Activated B cell treated with CpG ODN at 0.5 μM for 24 hours (primary cell): Measurements from ENCODE around the gene TRIM17. TPM values are rescaled to one million over a fixed set of nuclear protein-coding genes. Genes with fewer than 3 reads are reported as not detected.

Source experiments
- ATAC-seq: fragments of 200-7000 bp; cut with Tn5 transposase; one replicate; pipeline ENCODE4 v1.10.0; 2021; ENCODE audit warnings: low read depth, mild to moderate bottlenecking, moderate library complexity
- CTCF ChIA-PET: fragments of 350-600 bp; sonication (Branson Sonifier 250); formaldehyde crosslinking; loops from one replicate; lab custom pipeline; 2021; ENCODE audit warnings: antibody characterized with exemption; lab: Charles Lee
- POLR2A ChIA-PET: fragments of 350-600 bp; sonication (Branson Sonifier 250); formaldehyde crosslinking; loops from one replicate; lab custom pipeline; 2021; ENCODE audit warnings: antibody characterized with exemption; lab: Charles Lee
- DNase-seq: peaks from one replicate; pipeline ENCODE4 v3.0.0; 2022
- H3K27ac Mint-ChIP-seq: one replicate; pipeline ENCODE4 v1.8.0; 2020; ENCODE audit warnings: mixed read lengths
- H3K27me3 Mint-ChIP-seq: one replicate; pipeline ENCODE4 v1.8.0; 2021; ENCODE audit warnings: mixed read lengths
- H3K36me3 Mint-ChIP-seq: one replicate; pipeline ENCODE4 v1.8.0; 2021; ENCODE audit warnings: low read depth, mixed read lengths
- H3K4me1 Mint-ChIP-seq: one replicate; pipeline ENCODE4 v1.8.0; 2021; ENCODE audit warnings: mixed read lengths
- H3K4me3 Mint-ChIP-seq: one replicate; pipeline ENCODE4 v1.8.0; 2020; ENCODE audit warnings: mild to moderate bottlenecking, mixed read lengths
- H3K9me3 Mint-ChIP-seq: one replicate; pipeline ENCODE4 v1.8.0; 2020; ENCODE audit warnings: mixed read lengths
- intact Hi-C: fragments of 100-400 bp; cut with micrococcal nuclease; formaldehyde crosslinking; loops from one replicate; pipeline ENCODE4 v1.15.1; 2024
- total RNA-seq: library from RNA; stranded (reverse); gene quantifications from 2 replicates; pipeline ENCODE4 v1.2.3, GENCODE V29; 2022
- TF ChIP-seq, protein P1 (sequence below): fragments of 200-600 bp; IDR thresholded peaks from one replicate; pipeline ENCODE4 v1.8.0; 2022; ENCODE audit warnings: antibody characterized with exemption, mild to moderate bottlenecking

Gene TRIM17
- total RNA-seq, 1 donor from 2014 or later: not detected

DNA sequence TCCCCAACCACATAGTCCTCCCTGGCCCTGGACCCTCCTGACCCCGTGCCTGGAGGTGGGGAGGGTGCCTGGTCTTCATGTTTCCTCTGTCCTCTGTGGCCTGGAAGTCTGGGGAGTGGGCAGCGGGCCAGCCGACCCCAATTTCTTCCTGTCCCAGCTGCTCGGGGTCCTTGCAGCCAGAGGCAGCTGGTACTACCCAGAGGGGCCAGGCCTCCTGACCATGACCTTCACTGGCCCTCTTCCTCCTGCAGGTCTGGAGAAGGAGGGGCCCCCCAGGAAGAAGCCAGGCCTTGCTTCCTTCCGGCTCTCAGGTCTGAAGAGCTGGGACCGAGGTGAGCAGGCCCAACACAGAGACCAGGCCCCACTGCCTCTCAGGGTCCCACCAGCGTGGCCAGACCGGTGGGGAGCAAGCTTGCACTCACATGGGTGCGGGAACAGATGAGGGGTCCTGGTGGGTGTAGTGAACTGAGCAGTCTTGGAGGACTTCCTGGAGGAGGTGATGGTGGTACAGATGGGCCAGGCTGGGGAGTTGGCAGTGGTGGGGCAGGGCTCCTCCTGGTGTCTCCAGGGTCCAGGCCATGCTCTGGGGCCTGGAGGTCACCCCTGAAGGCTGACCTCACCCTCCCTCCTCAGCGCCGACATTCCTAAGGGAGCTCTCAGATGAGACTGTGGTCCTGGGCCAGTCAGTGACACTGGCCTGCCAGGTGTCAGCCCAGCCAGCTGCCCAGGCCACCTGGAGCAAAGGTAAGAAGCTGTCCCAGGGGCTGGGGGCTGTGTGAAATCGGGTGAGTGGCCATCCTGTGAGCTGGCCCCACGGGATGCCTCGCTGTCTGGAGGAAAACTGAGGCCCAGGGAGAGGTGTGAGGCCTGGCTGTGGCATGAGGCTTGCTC, 42.7 kb downstream of the TRIM17 start:
- POLR2A ChIA-PET: no interaction called here
- H3K27me3 Mint-ChIP-seq: peaks cover 6% of the 10 kb centered on the region
- H3K36me3 Mint-ChIP-seq: no peaks in the 10 kb centered on the region
- TF ChIP-seq, protein P1, sequence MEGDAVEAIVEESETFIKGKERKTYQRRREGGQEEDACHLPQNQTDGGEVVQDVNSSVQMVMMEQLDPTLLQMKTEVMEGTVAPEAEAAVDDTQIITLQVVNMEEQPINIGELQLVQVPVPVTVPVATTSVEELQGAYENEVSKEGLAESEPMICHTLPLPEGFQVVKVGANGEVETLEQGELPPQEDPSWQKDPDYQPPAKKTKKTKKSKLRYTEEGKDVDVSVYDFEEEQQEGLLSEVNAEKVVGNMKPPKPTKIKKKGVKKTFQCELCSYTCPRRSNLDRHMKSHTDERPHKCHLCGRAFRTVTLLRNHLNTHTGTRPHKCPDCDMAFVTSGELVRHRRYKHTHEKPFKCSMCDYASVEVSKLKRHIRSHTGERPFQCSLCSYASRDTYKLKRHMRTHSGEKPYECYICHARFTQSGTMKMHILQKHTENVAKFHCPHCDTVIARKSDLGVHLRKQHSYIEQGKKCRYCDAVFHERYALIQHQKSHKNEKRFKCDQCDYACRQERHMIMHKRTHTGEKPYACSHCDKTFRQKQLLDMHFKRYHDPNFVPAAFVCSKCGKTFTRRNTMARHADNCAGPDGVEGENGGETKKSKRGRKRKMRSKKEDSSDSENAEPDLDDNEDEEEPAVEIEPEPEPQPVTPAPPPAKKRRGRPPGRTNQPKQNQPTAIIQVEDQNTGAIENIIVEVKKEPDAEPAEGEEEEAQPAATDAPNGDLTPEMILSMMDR: no peak
- H3K4me3 Mint-ChIP-seq: no peak overlapping the region
- CTCF ChIA-PET: no interaction called here
- H3K27ac Mint-ChIP-seq: no peak overlapping the region
- no peaks in the 10 kb centered on the region for H3K9me3 Mint-ChIP-seq
- intact Hi-C loops: no loop called here
- peaks cover 4% of the 10 kb centered on the region for H3K4me1 Mint-ChIP-seq
- no peak for DNase-seq
- no peak for ATAC-seq

DNA sequence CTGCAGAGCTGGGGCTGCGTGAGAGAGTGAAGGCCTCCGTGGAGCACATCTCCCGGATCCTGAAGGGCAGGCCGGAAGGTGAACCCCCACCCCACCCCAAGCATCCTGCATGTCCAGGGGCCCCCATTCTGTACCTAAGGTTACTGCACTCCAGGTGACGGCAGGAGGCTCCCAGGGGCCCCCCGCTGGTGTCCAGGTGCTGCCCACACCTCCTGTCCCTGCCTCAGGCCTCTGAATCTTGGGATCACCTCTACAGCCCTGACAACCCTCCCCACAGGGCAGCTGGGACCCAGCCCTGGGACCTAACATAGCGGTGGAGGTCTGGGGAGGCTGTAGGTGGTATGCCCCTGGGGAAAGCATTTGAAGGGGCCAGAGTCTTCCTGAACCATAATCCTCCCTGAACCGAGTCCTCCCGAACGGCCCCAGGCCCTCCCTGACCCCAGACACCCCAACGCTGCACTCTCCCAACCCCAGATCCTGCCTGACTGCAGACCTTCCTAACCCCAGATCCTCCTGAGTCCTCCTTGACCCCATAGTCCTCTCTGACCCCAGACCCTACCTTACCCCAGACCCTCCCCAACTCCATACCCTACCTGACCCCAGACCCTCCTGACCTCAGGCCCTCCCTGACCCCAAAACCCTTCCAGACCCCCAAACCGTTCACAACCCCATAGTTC, 43.5 kb downstream of the TRIM17 start:
- TF ChIP-seq, protein P1: no peak
- ChIA-PET POLR2A (no interaction called here), CTCF (no interaction called here)
- intact Hi-C loops: no loop called here
- Mint-ChIP-seq H3K4me3 (no peak overlapping the region), H3K4me1 (no peaks in the 10 kb centered on the region), H3K36me3 (no peaks in the 10 kb centered on the region), H3K27me3 (peaks cover 3% of the 10 kb centered on the region), H3K9me3 (no peaks in the 10 kb centered on the region), H3K27ac (no peak overlapping the region)
- ATAC-seq (no peak), DNase-seq (no peak)

DNA sequence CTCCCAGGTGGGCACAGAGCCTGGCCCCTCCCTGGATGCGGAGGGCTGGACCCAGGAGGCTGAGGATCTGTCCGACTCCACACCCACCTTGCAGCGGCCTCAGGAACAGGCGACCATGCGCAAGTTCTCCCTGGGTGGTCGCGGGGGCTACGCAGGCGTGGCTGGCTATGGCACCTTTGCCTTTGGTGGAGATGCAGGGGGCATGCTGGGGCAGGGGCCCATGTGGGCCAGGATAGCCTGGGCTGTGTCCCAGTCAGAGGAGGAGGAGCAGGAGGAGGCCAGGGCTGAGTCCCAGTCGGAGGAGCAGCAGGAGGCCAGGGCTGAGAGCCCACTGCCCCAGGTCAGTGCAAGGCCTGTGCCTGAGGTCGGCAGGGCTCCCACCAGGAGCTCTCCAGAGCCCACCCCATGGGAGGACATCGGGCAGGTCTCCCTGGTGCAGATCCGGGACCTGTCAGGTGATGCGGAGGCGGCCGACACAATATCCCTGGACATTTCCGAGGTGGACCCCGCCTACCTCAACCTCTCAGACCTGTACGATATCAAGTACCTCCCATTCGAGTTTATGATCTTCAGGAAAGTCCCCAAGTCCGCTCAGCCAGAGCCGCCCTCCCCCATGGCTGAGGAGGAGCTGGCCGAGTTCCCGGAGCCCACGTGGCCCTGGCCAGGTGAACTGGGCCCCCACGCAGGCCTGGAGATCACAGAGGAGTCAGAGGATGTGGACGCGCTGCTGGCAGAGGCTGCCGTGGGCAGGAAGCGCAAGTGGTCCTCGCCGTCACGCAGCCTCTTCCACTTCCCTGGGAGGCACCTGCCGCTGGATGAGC, 44.3 kb downstream of the TRIM17 start:
- H3K9me3 Mint-ChIP-seq: no peaks in the 10 kb centered on the region
- ATAC-seq (no peak), DNase-seq (no peak)

GRCh38 chr1:228371741-228372182, 44.9 kb downstream of the TRIM17 start:
- no peaks in the 10 kb centered on the region for H3K4me1 Mint-ChIP-seq
- H3K36me3 Mint-ChIP-seq: no peaks in the 10 kb centered on the region
- no peak for ATAC-seq
- TF ChIP-seq, protein P1: no peak
- DNase-seq: no peak
- H3K4me3 Mint-ChIP-seq: no peak overlapping the region
- ChIA-PET CTCF (no interaction called here), POLR2A (no interaction called here)
- no peak overlapping the region for H3K27ac Mint-ChIP-seq
- no peaks in the 10 kb centered on the region for H3K9me3 Mint-ChIP-seq
- H3K27me3 Mint-ChIP-seq: no peaks in the 10 kb centered on the region
- intact Hi-C loops: no loop called here

More for the DNA sequence above, 44.3 kb downstream of the TRIM17 start:
- H3K36me3 Mint-ChIP-seq: no peaks in the 10 kb centered on the region
- POLR2A ChIA-PET: no interaction called here
- CTCF ChIA-PET: no interaction called here
- H3K4me3 Mint-ChIP-seq: no peak overlapping the region
- intact Hi-C loops: no loop called here
- no peaks in the 10 kb centered on the region for H3K27me3 Mint-ChIP-seq
- TF ChIP-seq, protein P1: no peak
- H3K27ac Mint-ChIP-seq: no peak overlapping the region
- no peaks in the 10 kb centered on the region for H3K4me1 Mint-ChIP-seq
